Measurements from ENCODE around the gene ANKS1B. TPM values are rescaled to one million over a fixed set of nuclear protein-coding genes. Genes with fewer than 3 reads are reported as not detected.

The ANKS1B gene
- total RNA-seq, 3 donors from 2014 or later (not counting 1 experiment from before 2014, with no cell fraction given): not detected

DNA sequence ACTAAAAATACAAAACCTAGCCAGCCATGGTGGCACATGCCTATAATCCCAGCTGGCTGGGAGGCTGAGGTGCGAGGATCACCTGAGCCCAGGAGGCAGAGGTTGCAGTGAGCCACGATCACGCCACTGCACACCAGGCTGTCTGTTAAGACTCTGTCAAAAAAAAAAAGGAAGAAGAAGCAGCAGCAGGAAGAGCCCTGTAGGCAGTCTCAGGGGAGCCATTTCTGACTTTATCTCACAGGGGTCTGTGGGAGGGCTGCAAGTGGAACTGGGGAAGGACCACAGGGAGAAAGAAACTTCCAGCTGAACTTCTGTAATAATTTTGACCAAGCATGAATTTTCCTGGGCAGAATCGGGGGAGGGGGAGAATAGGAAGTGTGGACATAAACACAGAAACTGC is 304.5 kb downstream of the ANKS1B start:
- Mint-ChIP-seq H3K9me3 (peaks cover 21 to 33% of the 10 kb centered on the region in 2 donors), H3K4me1 (no peaks in the 10 kb centered on the region), H3K36me3 (no peaks in the 10 kb centered on the region), H3K27me3 (ENCODE audit: low read depth in 2 of 2) (no peaks in the 10 kb centered on the region), H3K4me3 (no peak overlapping the region), H3K27ac (no peak overlapping the region)
- intact Hi-C loops (cut with micrococcal nuclease): no loop called here
- TF ChIP-seq, protein P1, sequence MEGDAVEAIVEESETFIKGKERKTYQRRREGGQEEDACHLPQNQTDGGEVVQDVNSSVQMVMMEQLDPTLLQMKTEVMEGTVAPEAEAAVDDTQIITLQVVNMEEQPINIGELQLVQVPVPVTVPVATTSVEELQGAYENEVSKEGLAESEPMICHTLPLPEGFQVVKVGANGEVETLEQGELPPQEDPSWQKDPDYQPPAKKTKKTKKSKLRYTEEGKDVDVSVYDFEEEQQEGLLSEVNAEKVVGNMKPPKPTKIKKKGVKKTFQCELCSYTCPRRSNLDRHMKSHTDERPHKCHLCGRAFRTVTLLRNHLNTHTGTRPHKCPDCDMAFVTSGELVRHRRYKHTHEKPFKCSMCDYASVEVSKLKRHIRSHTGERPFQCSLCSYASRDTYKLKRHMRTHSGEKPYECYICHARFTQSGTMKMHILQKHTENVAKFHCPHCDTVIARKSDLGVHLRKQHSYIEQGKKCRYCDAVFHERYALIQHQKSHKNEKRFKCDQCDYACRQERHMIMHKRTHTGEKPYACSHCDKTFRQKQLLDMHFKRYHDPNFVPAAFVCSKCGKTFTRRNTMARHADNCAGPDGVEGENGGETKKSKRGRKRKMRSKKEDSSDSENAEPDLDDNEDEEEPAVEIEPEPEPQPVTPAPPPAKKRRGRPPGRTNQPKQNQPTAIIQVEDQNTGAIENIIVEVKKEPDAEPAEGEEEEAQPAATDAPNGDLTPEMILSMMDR (IDR thresholded peaks at IDR 0.05): no peak
- no peaks in the 10 kb centered on the region for H3K4me1 ChIP-seq (ENCODE audit: control insufficient read depth, insufficient read depth, low read length)
- H3K36me3 ChIP-seq (ENCODE audit: control insufficient read depth, insufficient read depth, low read length): no peaks in the 10 kb centered on the region
- no peak overlapping the region for H3K27ac ChIP-seq (ENCODE audit: low read length)
- DNase-seq (no peak), ATAC-seq (no peak)
- WGBS (ENCODE audit: insufficient coverage): 48% methylated on average over 4 of the region's 4 CpGs
- no peaks in the 10 kb centered on the region for H3K27me3 ChIP-seq (ENCODE audit: control insufficient read depth, insufficient read depth, low read length)
- H3K9me3 ChIP-seq (ENCODE audit: control insufficient read depth, insufficient read depth, low read length): peaks cover 10% of the 10 kb centered on the region
- H3K4me3 ChIP-seq (ENCODE audit: low read length): no peak overlapping the region

DNA sequence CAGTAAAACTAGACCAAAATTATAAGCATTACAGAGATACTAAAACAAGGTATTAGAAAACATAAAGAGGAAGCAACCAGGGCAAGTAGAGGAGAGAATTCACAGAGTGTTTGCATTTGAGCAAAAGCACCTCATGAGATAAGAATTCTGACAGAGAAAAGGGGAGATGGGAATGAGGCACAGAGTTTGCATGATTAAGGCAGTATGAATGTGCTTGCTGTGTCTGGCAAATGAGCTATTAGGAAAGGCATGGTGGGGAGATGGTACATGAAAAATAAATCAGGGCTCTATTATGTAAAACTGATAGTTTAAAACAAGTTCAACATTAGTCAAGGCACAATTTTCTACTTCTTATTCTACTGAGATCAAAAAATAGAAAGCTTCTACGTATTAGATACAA is 314.1 kb downstream of the ANKS1B start:
- intact Hi-C loops (cut with micrococcal nuclease): no loop called here
- TF ChIP-seq, protein P1 (IDR thresholded peaks at IDR 0.05): no peak
- ATAC-seq (no peak), DNase-seq (no peak)
- Histone ChIP-seq H3K4me3 (ENCODE audit: low read length) (no peak overlapping the region), H3K27ac (ENCODE audit: low read length) (no peak overlapping the region), H3K4me1 (ENCODE audit: control insufficient read depth, insufficient read depth, low read length) (no peaks in the 10 kb centered on the region), H3K27me3 (ENCODE audit: control insufficient read depth, insufficient read depth, low read length) (no peaks in the 10 kb centered on the region), H3K36me3 (ENCODE audit: control insufficient read depth, insufficient read depth, low read length) (no peaks in the 10 kb centered on the region), H3K9me3 (ENCODE audit: control insufficient read depth, insufficient read depth, low read length) (no peaks in the 10 kb centered on the region)
- Mint-ChIP-seq H3K36me3 (no peaks in the 10 kb centered on the region), H3K9me3 (peaks cover 11 to 14% of the 10 kb centered on the region in 2 donors), H3K4me3 (no peak overlapping the region), H3K27ac (no peak overlapping the region), H3K27me3 (ENCODE audit: low read depth in 2 of 2) (no peaks in the 10 kb centered on the region), H3K4me1 (no peaks in the 10 kb centered on the region)
- WGBS (ENCODE audit: insufficient coverage): no CpG with 5 or more reads among the region's 1 CpG

DNA sequence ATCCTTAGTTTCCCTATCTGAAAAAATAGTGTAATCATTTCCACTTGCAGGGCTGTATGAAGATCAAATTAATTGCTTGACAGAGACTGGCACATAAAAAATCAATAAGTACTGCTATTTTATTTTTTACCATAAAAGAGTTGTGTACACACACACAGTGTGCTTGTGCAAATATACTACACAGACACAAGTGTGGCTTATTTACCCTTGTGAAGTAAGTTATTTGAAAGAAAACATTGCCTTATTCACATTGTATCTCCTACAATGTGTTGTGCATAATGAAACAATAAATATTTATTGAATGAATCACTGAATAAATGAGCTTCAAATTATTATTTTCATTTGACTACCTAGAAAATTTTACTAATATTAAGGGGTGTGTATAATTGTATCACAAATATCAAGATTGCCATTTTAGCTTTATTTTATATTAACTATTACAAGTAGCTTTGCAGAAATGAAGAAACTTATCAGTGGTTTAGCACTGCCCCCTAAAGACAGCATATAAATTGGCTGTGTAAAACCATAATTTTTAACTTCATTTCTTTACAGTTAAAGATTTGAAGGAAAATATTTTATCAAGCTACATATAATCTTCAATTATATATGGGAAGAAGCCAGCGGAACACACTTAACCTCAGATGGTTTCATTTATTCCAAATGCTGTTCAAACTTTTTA is 325.9 kb downstream of the ANKS1B start:
- no peaks in the 10 kb centered on the region for H3K27me3 Mint-ChIP-seq (ENCODE audit: low read depth in 2 of 2)
- H3K36me3 Mint-ChIP-seq: no peaks in the 10 kb centered on the region
- Histone ChIP-seq H3K4me1 (ENCODE audit: control insufficient read depth, insufficient read depth, low read length) (no peaks in the 10 kb centered on the region), H3K4me3 (ENCODE audit: low read length) (no peak overlapping the region), H3K9me3 (ENCODE audit: control insufficient read depth, insufficient read depth, low read length) (no peaks in the 10 kb centered on the region), H3K27ac (ENCODE audit: low read length) (no peak overlapping the region), H3K27me3 (ENCODE audit: control insufficient read depth, insufficient read depth, low read length) (no peaks in the 10 kb centered on the region), H3K36me3 (ENCODE audit: control insufficient read depth, insufficient read depth, low read length) (no peaks in the 10 kb centered on the region)
- DNase-seq (no peak), ATAC-seq (no peak)
- intact Hi-C loops (cut with micrococcal nuclease): no loop called here
- H3K4me1 Mint-ChIP-seq: no peaks in the 10 kb centered on the region
- TF ChIP-seq, protein P1 (IDR thresholded peaks at IDR 0.05): no peak
- WGBS (ENCODE audit: insufficient coverage): no CpG with 5 or more reads among the region's 1 CpG
- no peak overlapping the region for H3K4me3 Mint-ChIP-seq
- H3K27ac Mint-ChIP-seq: no peak overlapping the region
- H3K9me3 Mint-ChIP-seq: peaks cover 0 to 10% of the 10 kb centered on the region in 2 donors

- H3K9me3 Mint-ChIP-seq: peaks cover 4 to 5% of the 10 kb centered on the region in 2 donors
- WGBS (ENCODE audit: insufficient coverage): 81% methylated on average over 1 of the region's 1 CpG
- no peaks in the 10 kb centered on the region for H3K27me3 Mint-ChIP-seq (ENCODE audit: low read depth in 2 of 2)
- no peak overlapping the region for H3K4me3 Mint-ChIP-seq
- H3K4me1 Mint-ChIP-seq: no peaks in the 10 kb centered on the region
- Histone ChIP-seq H3K27me3 (ENCODE audit: control insufficient read depth, insufficient read depth, low read length) (no peaks in the 10 kb centered on the region), H3K9me3 (ENCODE audit: control insufficient read depth, insufficient read depth, low read length) (no peaks in the 10 kb centered on the region), H3K27ac (ENCODE audit: low read length) (no peak overlapping the region), H3K4me1 (ENCODE audit: control insufficient read depth, insufficient read depth, low read length) (no peaks in the 10 kb centered on the region), H3K36me3 (ENCODE audit: control insufficient read depth, insufficient read depth, low read length) (no peaks in the 10 kb centered on the region), H3K4me3 (ENCODE audit: low read length) (no peak overlapping the region)
- DNase-seq (no peak), ATAC-seq (peak in 1 of 3 donors; percentile 7)
- H3K36me3 Mint-ChIP-seq: no peaks in the 10 kb centered on the region
- no peak overlapping the region for H3K27ac Mint-ChIP-seq
- TF ChIP-seq, protein P1 (IDR thresholded peaks at IDR 0.05): no peak
- intact Hi-C loops (cut with micrococcal nuclease): no loop called here
Observed at GRCh38 chr12:99649551-99649950, 335.2 kb downstream of the ANKS1B start.

Data from natural killer cell (primary cell).